Measurements from ENCODE around the gene ABHD3.
"Not testable (repeated sequence)": the region's sequence is repeated elsewhere in the genome, so short reads cannot be mapped to it uniquely, and the experiment has no call there.

Gene ABHD3

DNA sequence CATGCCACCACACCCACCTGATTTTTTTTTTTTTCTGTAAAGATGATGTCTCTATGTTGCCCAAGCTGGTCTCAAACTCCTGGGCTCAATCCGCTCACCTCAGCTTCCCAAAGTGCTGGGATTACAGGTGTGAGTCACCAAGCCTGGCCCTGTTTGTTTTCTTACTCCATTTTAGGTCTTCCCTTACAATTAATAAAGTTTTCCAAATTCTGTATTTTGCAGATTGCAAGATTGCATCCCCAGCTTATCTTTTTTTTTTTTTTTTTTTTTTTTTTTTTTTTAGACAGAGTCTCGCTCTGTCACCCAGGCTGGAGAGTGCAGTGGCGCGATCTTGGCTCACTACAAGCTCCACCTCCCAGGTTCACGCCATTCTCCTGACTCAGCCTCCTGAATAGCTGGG, 64.2 kb downstream of the ABHD3 start:
- H3K9me3 ChIP-seq (ENCODE audit: insufficient read depth, low read depth, low read length); H3K27ac ChIP-seq (ENCODE audit: low read depth, low read length); H3K27me3 ChIP-seq (ENCODE audit: insufficient read depth, low read length); H3K9ac ChIP-seq (ENCODE audit: low read depth, low read length); H3K4me1 ChIP-seq (ENCODE audit: insufficient read depth, low read length); H3K4me3 ChIP-seq (ENCODE audit: low read length): not testable (repeated sequence)
- H3K36me3 ChIP-seq (ENCODE audit: insufficient read depth, low read length) = peaks cover 10% of the 10 kb centered on the region
- 97% methylated on average over 5 of the region's 5 CpGs for WGBS

DNA sequence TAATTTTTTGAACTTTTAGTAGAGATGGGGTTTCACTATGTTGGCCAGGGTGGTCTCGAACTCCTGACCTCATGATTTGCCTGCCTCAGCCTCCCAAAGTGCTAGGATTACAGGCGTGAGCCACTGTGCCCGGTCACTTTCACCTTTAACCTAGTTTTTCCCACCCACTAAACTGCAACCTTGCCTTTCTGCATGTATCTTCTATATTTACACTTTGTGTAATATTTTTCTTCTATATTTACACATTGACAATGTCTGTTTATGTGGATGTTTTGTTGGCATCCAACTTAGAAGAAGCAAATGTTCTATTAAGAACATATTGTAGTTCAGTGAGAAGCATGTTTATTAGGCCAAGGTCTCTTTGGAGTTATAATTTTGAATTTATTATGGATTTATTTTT, 65.8 kb downstream of the ABHD3 start:
- H3K27ac ChIP-seq (ENCODE audit: low read depth, low read length) = no peak overlapping the region
- H3K4me1 ChIP-seq (ENCODE audit: insufficient read depth, low read length) = no peaks in the 10 kb centered on the region
- H3K4me3 ChIP-seq (ENCODE audit: low read length) = no peak overlapping the region
- no peak overlapping the region for H3K9ac ChIP-seq (ENCODE audit: low read depth, low read length)
- 92% methylated on average over 3 of the region's 3 CpGs for WGBS
- peaks cover 21% of the 10 kb centered on the region for H3K36me3 ChIP-seq (ENCODE audit: insufficient read depth, low read length)
- H3K27me3 ChIP-seq (ENCODE audit: insufficient read depth, low read length) = no peaks in the 10 kb centered on the region
- no peaks in the 10 kb centered on the region for H3K9me3 ChIP-seq (ENCODE audit: insufficient read depth, low read depth, low read length)

DNA sequence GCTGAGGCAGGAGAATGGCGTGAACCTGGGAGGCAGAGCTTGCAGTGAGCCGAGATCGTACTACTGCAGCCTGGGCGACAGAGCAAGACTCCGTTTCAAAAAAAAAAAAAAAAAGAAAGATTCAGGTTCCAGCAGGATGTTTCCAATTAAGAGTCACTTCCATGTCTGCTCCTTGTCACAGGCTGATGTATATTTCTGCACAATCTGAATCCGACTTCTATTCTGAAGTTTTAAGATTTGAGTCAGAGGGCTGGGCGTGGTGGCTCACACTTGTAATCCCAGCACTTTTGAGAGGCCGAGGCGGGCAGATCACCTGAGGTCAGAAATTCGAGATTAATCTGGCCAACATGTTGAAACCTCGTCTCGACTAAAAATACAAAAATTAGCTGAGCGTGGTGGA, 67.8 kb downstream of the ABHD3 start:
- no peaks in the 10 kb centered on the region for H3K9me3 ChIP-seq (ENCODE audit: insufficient read depth, low read depth, low read length)
- WGBS = 96% methylated on average over 13 of the region's 13 CpGs
- no peaks in the 10 kb centered on the region for H3K27me3 ChIP-seq (ENCODE audit: insufficient read depth, low read length)
- H3K4me1 ChIP-seq (ENCODE audit: insufficient read depth, low read length) = no peaks in the 10 kb centered on the region
- H3K9ac ChIP-seq (ENCODE audit: low read depth, low read length) = no peak overlapping the region
- H3K4me3 ChIP-seq (ENCODE audit: low read length) = no peak overlapping the region
- H3K36me3 ChIP-seq (ENCODE audit: insufficient read depth, low read length) = peaks cover 39% of the 10 kb centered on the region
- H3K27ac ChIP-seq (ENCODE audit: low read depth, low read length) = no peak overlapping the region

DNA sequence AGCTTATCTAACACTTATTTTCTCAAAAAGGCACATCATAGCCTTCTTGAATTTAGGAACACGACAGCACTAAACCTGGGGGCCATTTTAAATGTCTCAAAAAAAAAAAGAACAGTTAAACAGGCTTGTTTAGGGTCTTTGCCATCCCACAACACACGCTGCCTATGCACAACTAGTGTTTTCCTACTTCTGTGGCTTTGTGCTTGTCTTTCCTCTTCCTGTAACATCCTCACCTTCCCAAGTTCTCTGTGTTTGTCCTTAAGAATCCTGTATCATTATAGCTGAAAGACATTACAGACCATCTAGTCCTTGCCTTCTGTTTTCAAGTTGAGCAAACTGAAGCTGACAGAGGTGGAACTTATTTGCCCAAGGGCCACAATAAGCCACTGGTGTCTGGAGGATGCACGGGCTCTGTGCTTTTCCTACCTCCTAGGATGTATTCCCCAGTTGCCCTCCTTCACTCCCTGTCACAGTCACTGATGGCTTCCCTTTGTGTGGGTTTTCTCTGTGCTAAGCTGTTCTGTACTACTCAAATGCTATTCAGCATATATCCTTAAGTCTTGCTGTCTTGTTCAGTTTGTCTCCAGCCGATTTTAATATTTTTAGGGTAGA, 69.9 kb downstream of the ABHD3 start:
- Histone ChIP-seq H3K36me3 (ENCODE audit: insufficient read depth, low read length) (peaks cover 57% of the 10 kb centered on the region), H3K9me3 (ENCODE audit: insufficient read depth, low read depth, low read length) (no peaks in the 10 kb centered on the region), H3K4me3 (ENCODE audit: low read length) (no peak overlapping the region), H3K27ac (ENCODE audit: low read depth, low read length) (no peak overlapping the region), H3K4me1 (ENCODE audit: insufficient read depth, low read length) (no peaks in the 10 kb centered on the region), H3K27me3 (ENCODE audit: insufficient read depth, low read length) (no peaks in the 10 kb centered on the region), H3K9ac (ENCODE audit: low read depth, low read length) (no peak overlapping the region)
- WGBS = 95% methylated on average over 3 of the region's 4 CpGs

DNA sequence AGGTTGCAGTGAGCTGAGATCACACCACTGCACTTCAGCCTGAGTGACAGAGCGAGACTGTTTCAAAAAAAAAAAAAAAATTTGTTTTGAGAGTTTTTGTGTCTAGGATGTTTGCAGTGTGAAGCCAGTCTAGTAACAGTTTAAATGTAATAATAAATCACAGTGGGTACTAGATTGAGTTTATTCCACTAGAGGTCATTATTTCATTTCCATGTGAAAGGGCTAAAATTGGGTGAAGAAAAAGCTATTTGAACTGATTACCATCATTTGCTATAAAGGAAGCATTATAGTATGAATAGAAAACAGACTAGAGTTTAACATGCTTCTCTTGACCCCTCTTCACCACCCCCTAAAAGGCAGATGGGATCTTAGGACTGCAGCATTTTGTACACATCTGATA, 72.2 kb downstream of the ABHD3 start:
- Histone ChIP-seq H3K36me3 (ENCODE audit: insufficient read depth, low read length) (peaks cover 78% of the 10 kb centered on the region), H3K9ac (ENCODE audit: low read depth, low read length) (no peak overlapping the region)
- 100% methylated on average over 1 of the region's 1 CpG for WGBS

DNA sequence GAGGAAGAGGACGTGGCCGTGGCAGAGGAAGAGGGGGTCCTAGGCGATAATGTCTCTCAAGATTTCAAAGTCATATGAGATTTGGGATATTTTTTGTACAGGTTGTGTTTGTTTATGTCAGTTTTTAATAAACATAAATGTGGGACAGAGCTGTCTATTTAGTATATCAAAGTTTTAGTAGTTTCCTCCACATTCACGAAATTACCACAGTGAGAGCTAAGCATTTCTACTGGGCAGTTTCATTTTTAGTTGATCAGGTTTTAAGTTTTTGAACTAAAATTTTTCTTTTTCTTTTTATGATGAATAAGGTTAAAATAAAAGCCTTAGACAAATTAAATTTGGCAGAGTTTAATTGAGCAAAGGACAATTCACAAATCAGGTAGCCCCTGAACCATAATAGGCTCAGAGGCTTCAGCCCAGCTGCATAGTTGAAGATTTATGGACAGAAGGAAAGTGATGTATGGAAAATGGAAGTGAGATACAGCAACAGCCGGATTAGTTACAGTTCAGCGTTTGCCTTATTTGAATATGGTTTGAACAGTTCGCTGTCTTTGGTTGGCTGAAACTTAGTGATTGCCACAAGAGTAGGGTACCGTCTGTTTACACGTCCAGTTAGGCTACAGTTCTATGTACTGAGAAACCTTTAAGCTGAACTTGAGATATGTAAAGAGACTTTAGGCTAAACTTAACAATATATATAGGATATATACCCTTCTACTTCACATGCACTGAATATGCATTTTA, 75.3 kb downstream of the ABHD3 start:
- no peak overlapping the region for H3K9ac ChIP-seq (ENCODE audit: low read depth, low read length)
- no peak overlapping the region for H3K27ac ChIP-seq (ENCODE audit: low read depth, low read length)
- H3K27me3 ChIP-seq (ENCODE audit: insufficient read depth, low read length) = no peaks in the 10 kb centered on the region
- H3K4me3 ChIP-seq (ENCODE audit: low read length) = no peak overlapping the region
- no peaks in the 10 kb centered on the region for H3K4me1 ChIP-seq (ENCODE audit: insufficient read depth, low read length)
- WGBS = 93% methylated on average over 8 of the region's 9 CpGs
- H3K9me3 ChIP-seq (ENCODE audit: insufficient read depth, low read depth, low read length) = no peaks in the 10 kb centered on the region
- H3K36me3 ChIP-seq (ENCODE audit: insufficient read depth, low read length) = peaks cover 92% of the 10 kb centered on the region

More for the DNA sequence above, 72.2 kb downstream of the ABHD3 start:
- Histone ChIP-seq H3K27me3 (ENCODE audit: insufficient read depth, low read length) (no peaks in the 10 kb centered on the region), H3K4me1 (ENCODE audit: insufficient read depth, low read length) (no peaks in the 10 kb centered on the region), H3K9me3 (ENCODE audit: insufficient read depth, low read depth, low read length) (no peaks in the 10 kb centered on the region), H3K4me3 (ENCODE audit: low read length) (no peak overlapping the region), H3K27ac (ENCODE audit: low read depth, low read length) (no peak overlapping the region)

DNA sequence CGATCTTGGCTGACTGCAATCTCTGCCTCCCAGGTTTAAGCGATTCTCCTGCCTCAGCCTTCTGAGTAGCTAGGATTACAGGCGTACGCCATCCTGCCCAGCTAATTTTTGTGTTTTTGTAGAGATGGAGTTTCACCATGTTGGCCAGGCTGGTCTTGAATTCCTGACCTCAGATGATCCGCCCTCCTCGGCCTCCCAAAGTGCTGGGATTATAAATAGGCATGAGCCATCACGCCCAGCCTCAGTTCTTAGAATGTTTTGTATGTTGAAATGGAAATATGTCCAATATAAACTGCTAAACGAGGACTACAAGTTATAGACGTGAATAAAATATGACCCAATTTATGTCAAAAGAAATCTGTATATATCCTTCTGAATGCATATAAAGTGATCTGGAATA, 82.9 kb downstream of the ABHD3 start:
- H3K27ac ChIP-seq (ENCODE audit: low read depth, low read length); H3K27me3 ChIP-seq (ENCODE audit: insufficient read depth, low read length); H3K4me3 ChIP-seq (ENCODE audit: low read length); H3K9me3 ChIP-seq (ENCODE audit: insufficient read depth, low read depth, low read length); H3K4me1 ChIP-seq (ENCODE audit: insufficient read depth, low read length); H3K9ac ChIP-seq (ENCODE audit: low read depth, low read length): not testable (repeated sequence)
- H3K36me3 ChIP-seq (ENCODE audit: insufficient read depth, low read length) = peaks cover 74% of the 10 kb centered on the region
- 99% methylated on average over 7 of the region's 9 CpGs for WGBS

DNA sequence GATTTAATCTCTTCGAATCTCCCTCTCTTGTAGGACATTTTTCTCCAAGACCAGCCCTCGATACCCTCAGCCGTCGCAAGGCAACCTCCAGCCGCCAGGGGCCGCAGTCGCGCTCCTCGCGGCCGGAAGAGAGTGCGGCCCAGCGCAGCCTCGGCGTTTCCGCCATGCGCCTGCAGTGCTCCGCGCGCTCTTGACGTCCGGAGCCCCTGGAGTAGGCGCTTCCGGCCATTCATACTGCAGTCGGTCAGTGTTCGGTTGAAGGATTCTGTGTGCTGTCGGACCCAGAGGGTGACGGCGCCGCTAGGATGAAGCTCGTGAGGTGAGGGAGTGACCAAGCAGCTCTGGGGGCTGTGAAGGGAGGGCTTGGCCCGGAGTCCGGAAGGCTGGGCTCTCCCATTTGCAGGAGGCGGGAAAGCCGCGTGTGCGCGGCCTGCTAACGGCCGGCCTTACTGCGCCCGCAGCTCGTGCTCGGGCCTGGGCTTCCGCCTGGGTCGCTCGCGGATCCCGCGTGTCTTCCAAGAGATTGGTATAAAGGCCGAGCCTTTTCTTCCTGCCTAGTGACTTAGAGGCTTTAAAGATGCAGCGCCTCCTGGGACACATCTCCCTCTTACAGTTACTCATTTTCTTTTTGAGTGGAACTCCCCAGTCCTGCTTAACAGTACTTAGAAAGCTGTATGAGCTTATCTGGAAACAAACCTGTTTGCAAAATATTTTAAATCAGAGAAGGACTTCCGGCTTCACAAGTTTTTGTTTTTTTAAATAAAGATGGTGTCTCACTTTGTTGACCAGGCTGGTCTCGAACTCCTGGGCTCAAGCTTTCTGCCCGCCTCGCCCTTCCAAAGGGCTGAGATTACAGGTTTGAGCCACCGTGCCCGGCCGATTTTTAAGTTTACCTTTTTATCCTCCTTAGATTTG, 92.2 kb downstream of the ABHD3 start, which contains the start of gene SNRPD1:
SNRPD1 (plus strand) TSS at position 190 of the 915 bp plus-strand sequence; CDS start at position 306, 116 bp downstream.
- 2% methylated on average over 59 of the region's 59 CpGs for WGBS

DNA sequence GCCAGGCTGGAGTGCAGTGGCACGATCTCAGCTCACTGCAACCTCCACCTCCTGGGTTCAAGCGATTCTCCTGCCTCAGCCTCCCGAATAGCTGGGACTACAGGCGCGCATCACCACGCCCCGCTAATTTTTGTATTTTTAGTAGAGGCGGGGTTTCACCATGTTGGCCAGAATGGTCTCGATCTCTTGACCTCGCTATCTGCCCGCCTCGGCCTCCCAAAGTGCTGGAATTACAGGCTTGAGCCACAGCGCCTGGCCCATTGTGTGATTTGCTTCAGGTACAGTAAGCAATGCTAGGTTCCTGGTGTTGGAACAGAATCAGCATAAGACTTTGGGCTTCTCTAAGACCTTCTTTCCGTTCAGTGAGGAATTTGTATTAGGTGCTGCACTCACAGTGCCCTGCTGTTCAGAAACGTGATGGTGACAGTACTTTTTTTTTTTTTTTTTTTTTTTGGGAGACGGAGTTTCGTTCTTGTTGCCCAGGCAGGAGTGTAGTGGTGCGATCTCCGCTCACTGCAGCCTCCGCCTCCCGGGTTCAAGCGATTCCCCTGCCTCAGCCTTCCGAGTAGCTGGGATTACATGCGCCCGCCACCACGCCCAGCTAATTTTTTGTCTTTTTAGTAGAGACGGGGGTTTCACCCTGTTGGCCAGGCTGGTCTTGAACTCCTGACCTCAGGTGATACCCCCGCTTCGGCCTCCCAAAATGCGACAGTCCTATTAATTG, 93.0 kb downstream of the ABHD3 start:
- not testable (repeated sequence) for H3K27ac ChIP-seq (ENCODE audit: low read depth, low read length); H3K9ac ChIP-seq (ENCODE audit: low read depth, low read length); H3K9me3 ChIP-seq (ENCODE audit: insufficient read depth, low read depth, low read length); H3K4me1 ChIP-seq (ENCODE audit: insufficient read depth, low read length); H3K27me3 ChIP-seq (ENCODE audit: insufficient read depth, low read length)
- Histone ChIP-seq H3K36me3 (ENCODE audit: insufficient read depth, low read length) (peaks cover 22% of the 10 kb centered on the region), H3K4me3 (ENCODE audit: low read length) (peak overlapping the region; percentile 93)
- WGBS = 79% methylated on average over 30 of the region's 30 CpGs

More for the DNA sequence above, 92.2 kb downstream of the ABHD3 start, which contains the start of gene SNRPD1:
- H3K9ac ChIP-seq (ENCODE audit: low read depth, low read length) = peak within 1 kb of the TSS; percentile 99
- H3K27me3 ChIP-seq (ENCODE audit: insufficient read depth, low read length) = no peaks in the 10 kb centered on the region
- H3K4me1 ChIP-seq (ENCODE audit: insufficient read depth, low read length) = peaks cover 7% of the 10 kb centered on the region; the same call in 1 of the 2 replicates
- peak within 1 kb of the TSS; percentile 93 for H3K4me3 ChIP-seq (ENCODE audit: low read length)
- H3K9me3 ChIP-seq (ENCODE audit: insufficient read depth, low read depth, low read length) = no peaks in the 10 kb centered on the region
- H3K27ac ChIP-seq (ENCODE audit: low read depth, low read length) = peak within 1 kb of the TSS; percentile 96
- peaks cover 31% of the 10 kb centered on the region for H3K36me3 ChIP-seq (ENCODE audit: insufficient read depth, low read length)

DNA sequence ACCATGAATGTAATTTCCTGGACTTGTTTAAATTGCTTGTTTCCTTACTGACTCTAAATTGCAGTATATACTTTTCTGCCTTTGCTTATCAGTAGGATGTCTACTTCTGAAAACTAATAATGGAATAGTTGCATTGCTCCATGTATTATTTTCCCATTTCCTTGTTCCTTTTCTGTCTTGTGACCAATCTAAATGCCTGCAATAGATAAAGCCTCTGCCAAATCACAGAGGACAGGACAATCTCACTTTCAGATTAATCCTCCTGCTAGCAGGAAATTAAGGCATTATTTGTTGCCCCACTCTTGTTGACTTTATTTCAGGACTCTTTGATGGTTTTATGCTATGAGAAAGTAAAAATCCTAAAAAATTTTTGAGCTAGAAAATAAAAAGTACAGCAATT, 99.4 kb downstream of the ABHD3 start:
- Histone ChIP-seq H3K9ac (ENCODE audit: low read depth, low read length) (no peak overlapping the region), H3K27me3 (ENCODE audit: insufficient read depth, low read length) (no peaks in the 10 kb centered on the region), H3K9me3 (ENCODE audit: insufficient read depth, low read depth, low read length) (no peaks in the 10 kb centered on the region), H3K4me1 (ENCODE audit: insufficient read depth, low read length) (no peaks in the 10 kb centered on the region), H3K4me3 (ENCODE audit: low read length) (no peak overlapping the region), H3K27ac (ENCODE audit: low read depth, low read length) (no peak overlapping the region), H3K36me3 (ENCODE audit: insufficient read depth, low read length) (no peaks in the 10 kb centered on the region)
